ENCODE results near the gene KCNJ15. TPM values are rescaled to one million over a fixed set of nuclear protein-coding genes. Genes with fewer than 3 reads are reported as not detected.

KCNJ15 gene
- total and polyA plus RNA-seq, 8 donors = 54.1 to 103 (median 80.7) TPM

DNA sequence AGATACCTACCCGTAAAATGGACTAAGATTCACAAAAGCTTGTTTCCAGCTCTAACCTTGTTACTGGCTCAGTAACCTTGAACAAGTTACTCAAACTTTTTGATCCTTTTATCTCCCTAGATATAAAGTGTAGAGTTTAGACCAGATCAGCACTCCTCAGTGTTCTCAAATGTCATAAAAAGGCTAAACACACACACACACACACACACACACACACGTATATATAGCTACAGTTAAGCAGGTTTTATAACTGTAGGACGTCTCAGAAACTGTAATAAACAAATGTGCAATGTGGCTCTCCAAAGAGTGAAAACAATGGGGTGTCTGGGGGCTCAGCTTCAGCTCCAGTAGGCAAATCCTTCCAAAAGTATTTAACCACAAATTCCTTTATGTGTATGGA lies 34.0 kb downstream of the KCNJ15 start:
- no peaks in the 10 kb centered on the region for H3K27me3 ChIP-seq
- TF ChIP-seq CTCF (IDR thresholded peaks at IDR 0.05) = no peak
- no peaks in the 10 kb centered on the region for H3K36me3 ChIP-seq
- H3K4me3 ChIP-seq = no peak overlapping the region
- peak overlapping the region; percentile 44 to 88 for H3K27ac ChIP-seq
- intact Hi-C loops (cut with DNase I) = no loop called here
- no peak for DNase-seq
- no peak for ATAC-seq
- H3K9me3 ChIP-seq = no peaks in the 10 kb centered on the region
- peaks cover 20 to 95% of the 10 kb centered on the region in 2 donors for H3K4me1 ChIP-seq

- no peak for TF ChIP-seq CTCF (IDR thresholded peaks at IDR 0.05)
- Histone ChIP-seq H3K27me3 (no peaks in the 10 kb centered on the region), H3K36me3 (no peaks in the 10 kb centered on the region), H3K4me1 (peaks cover 31 to 95% of the 10 kb centered on the region in 2 donors), H3K4me3 (no peak overlapping the region), H3K27ac (peak overlapping the region; percentile 15 to 88), H3K9me3 (no peaks in the 10 kb centered on the region)
- intact Hi-C loops (cut with DNase I) = no loop called here
- DNase-seq (no peak), ATAC-seq (no peak)
Observed at GRCh38 chr21:38291874-38292273, 35.1 kb downstream of the KCNJ15 start.

- H3K27me3 ChIP-seq = no peaks in the 10 kb centered on the region
- H3K9me3 ChIP-seq = no peaks in the 10 kb centered on the region
- intact Hi-C loops (cut with DNase I) = no loop called here
- H3K27ac ChIP-seq = peak overlapping the region; percentile 27 to 88
- DNase-seq = no peak
- peak; percentile 53 for ATAC-seq
- no peak overlapping the region for H3K4me3 ChIP-seq
- H3K36me3 ChIP-seq = peaks cover 0 to 5% of the 10 kb centered on the region in 2 donors
- H3K4me1 ChIP-seq = peaks cover 38 to 98% of the 10 kb centered on the region in 2 donors
- no peak for TF ChIP-seq CTCF (IDR thresholded peaks at IDR 0.05)
Observed at GRCh38 chr21:38293113-38293512, 36.3 kb downstream of the KCNJ15 start.

- peaks cover 38 to 98% of the 10 kb centered on the region in 2 donors for H3K4me1 ChIP-seq
- H3K9me3 ChIP-seq = no peaks in the 10 kb centered on the region
- TF ChIP-seq CTCF (IDR thresholded peaks at IDR 0.05) = no peak
- peaks cover 0 to 12% of the 10 kb centered on the region in 2 donors for H3K36me3 ChIP-seq
- ATAC-seq (no peak), DNase-seq (no peak)
- H3K27me3 ChIP-seq = no peaks in the 10 kb centered on the region
- intact Hi-C loops (cut with DNase I) = no loop called here
- H3K4me3 ChIP-seq = no peak overlapping the region
- peak overlapping the region; percentile 27 to 88 for H3K27ac ChIP-seq
Observed at GRCh38 chr21:38293765-38294164, 37.0 kb downstream of the KCNJ15 start.

DNA sequence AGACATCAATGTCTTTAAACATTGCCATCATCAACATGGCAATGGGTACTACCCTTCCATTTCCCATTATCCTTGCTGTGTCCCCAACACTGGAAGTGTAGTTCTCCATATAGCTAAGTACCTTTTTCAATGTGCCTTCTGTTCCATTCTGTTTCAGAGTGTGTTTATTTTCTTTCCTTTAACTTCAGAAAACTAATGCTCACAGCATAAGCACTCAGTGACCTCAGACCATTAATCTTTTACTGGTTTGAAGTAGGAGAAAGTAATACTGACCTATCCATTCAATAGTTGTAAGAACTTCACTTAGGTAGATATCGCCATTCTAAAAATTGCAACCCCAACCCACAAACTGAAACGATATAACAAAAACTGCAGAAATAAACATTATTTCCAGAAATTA lies 37.8 kb downstream of the KCNJ15 start:
- Histone ChIP-seq H3K27me3 (no peaks in the 10 kb centered on the region), H3K27ac (peak overlapping the region in 1 of 2 donors; percentile 88), H3K9me3 (no peaks in the 10 kb centered on the region), H3K36me3 (peaks cover 0 to 20% of the 10 kb centered on the region in 2 donors), H3K4me1 (peaks cover 38 to 98% of the 10 kb centered on the region in 2 donors), H3K4me3 (no peak overlapping the region)
- TF ChIP-seq CTCF (IDR thresholded peaks at IDR 0.05) = no peak
- DNase-seq (no peak), ATAC-seq (no peak)
- intact Hi-C loops (cut with DNase I) = no loop called here

Measured in left lung (tissue), 10 donors.